Activated naive CD8-positive, alpha-beta T cell treated with anti-CD3 and anti-CD28 coated beads for 36 hours (primary cell): ENCODE results near the gene MAMSTR. TPM values are rescaled to one million over a fixed set of nuclear protein-coding genes. Genes with fewer than 3 reads are reported as not detected.

Experiments
- DNase-seq: peaks from one replicate; pipeline ENCODE4 v3.0.0; 2021
- H3K27ac Mint-ChIP-seq: one replicate; pipeline ENCODE4 v1.8.0; 2022; ENCODE audit warnings: mild to moderate bottlenecking, moderate library complexity, mixed read lengths
- H3K27me3 Mint-ChIP-seq: one replicate; pipeline ENCODE4 v1.8.0; 2022; ENCODE audit warnings: mild to moderate bottlenecking, mixed read lengths
- H3K36me3 Mint-ChIP-seq: one replicate; pipeline ENCODE4 v1.8.0; 2021; ENCODE audit warnings: mild to moderate bottlenecking, mixed read lengths
- H3K4me1 Mint-ChIP-seq: one replicate; pipeline ENCODE4 v1.8.0; 2021; ENCODE audit warnings: mixed read lengths
- H3K4me3 Mint-ChIP-seq: one replicate; pipeline ENCODE4 v1.8.0; 2022; ENCODE audit warnings: mild to moderate bottlenecking, moderate library complexity, mixed read lengths
- H3K9me3 Mint-ChIP-seq: one replicate; pipeline ENCODE4 v1.8.0; 2022; ENCODE audit warnings: mixed read lengths
- total RNA-seq, 2 experiments: library from RNA; stranded (reverse); gene quantifications; one replicate each; pipeline ENCODE4 v1.2.3, GENCODE V29; 2021

MAMSTR gene
- total RNA-seq, 2 experiments from 2014 or later = 0.41 to 0.46 TPM

- no peak overlapping the region for H3K4me3 Mint-ChIP-seq
- peaks cover 21% of the 10 kb centered on the region for H3K4me1 Mint-ChIP-seq
- no peaks in the 10 kb centered on the region for H3K27me3 Mint-ChIP-seq
- H3K27ac Mint-ChIP-seq = no peak overlapping the region
- peaks cover 2% of the 10 kb centered on the region for H3K9me3 Mint-ChIP-seq
- H3K36me3 Mint-ChIP-seq = peaks cover 7% of the 10 kb centered on the region
- no peak for DNase-seq
Observed at GRCh38 chr19:48716562-48717291, 2.8 kb downstream of the MAMSTR start.

- no peak overlapping the region for H3K4me3 Mint-ChIP-seq
- peaks cover 16% of the 10 kb centered on the region for H3K4me1 Mint-ChIP-seq
- no peaks in the 10 kb centered on the region for H3K27me3 Mint-ChIP-seq
- peaks cover 6% of the 10 kb centered on the region for H3K9me3 Mint-ChIP-seq
- peaks cover 11% of the 10 kb centered on the region for H3K36me3 Mint-ChIP-seq
- DNase-seq = no peak
- H3K27ac Mint-ChIP-seq = no peak overlapping the region
Observed at GRCh38 chr19:48715681-48716171, 3.8 kb downstream of the MAMSTR start.

GRCh38 chr19:48714759-48715675 lies 4.5 kb downstream of the MAMSTR start:
- Mint-ChIP-seq H3K36me3 (peaks cover 11% of the 10 kb centered on the region), H3K27me3 (no peaks in the 10 kb centered on the region), H3K4me1 (peaks cover 13% of the 10 kb centered on the region)

GRCh38 chr19:48713864-48714755 lies 5.4 kb downstream of the MAMSTR start:
- Mint-ChIP-seq H3K27ac (peak overlapping the region; percentile 87), H3K27me3 (no peaks in the 10 kb centered on the region), H3K36me3 (peaks cover 11% of the 10 kb centered on the region), H3K9me3 (peaks cover 6% of the 10 kb centered on the region), H3K4me1 (peaks cover 13% of the 10 kb centered on the region), H3K4me3 (peak overlapping the region; percentile 86)
- DNase-seq = peak; percentile 99

More at GRCh38 chr19:48714759-48715675, 4.5 kb downstream of the MAMSTR start:
- Mint-ChIP-seq H3K9me3 (peaks cover 6% of the 10 kb centered on the region), H3K27ac (peak overlapping the region; percentile 87), H3K4me3 (peak overlapping the region; percentile 86)
- DNase-seq = no peak

GRCh38 chr19:48713041-48713863 lies 6.3 kb downstream of the MAMSTR start:
- no peak overlapping the region for H3K27ac Mint-ChIP-seq
- peak overlapping the region; percentile 86 for H3K4me3 Mint-ChIP-seq
- no peaks in the 10 kb centered on the region for H3K27me3 Mint-ChIP-seq
- H3K9me3 Mint-ChIP-seq = peaks cover 6% of the 10 kb centered on the region
- no peak for DNase-seq
- H3K4me1 Mint-ChIP-seq = peaks cover 13% of the 10 kb centered on the region
- H3K36me3 Mint-ChIP-seq = peaks cover 11% of the 10 kb centered on the region

- Mint-ChIP-seq H3K27me3 (no peaks in the 10 kb centered on the region), H3K4me1 (peaks cover 13% of the 10 kb centered on the region), H3K4me3 (no peak overlapping the region), H3K36me3 (peaks cover 14% of the 10 kb centered on the region), H3K9me3 (peaks cover 6% of the 10 kb centered on the region), H3K27ac (no peak overlapping the region)
- DNase-seq = no peak
Observed at GRCh38 chr19:48711106-48711662, 8.3 kb downstream of the MAMSTR start.

GRCh38 chr19:48708471-48708870 lies 11.1 kb downstream of the MAMSTR start:
- H3K27ac Mint-ChIP-seq = no peak overlapping the region
- H3K9me3 Mint-ChIP-seq = peaks cover 6% of the 10 kb centered on the region

GRCh38 chr19:48705431-48705830 lies 14.1 kb downstream of the MAMSTR start:
- no peak overlapping the region for H3K4me3 Mint-ChIP-seq
- H3K4me1 Mint-ChIP-seq = no peaks in the 10 kb centered on the region
- no peaks in the 10 kb centered on the region for H3K27me3 Mint-ChIP-seq
- peaks cover 3% of the 10 kb centered on the region for H3K36me3 Mint-ChIP-seq
- H3K27ac Mint-ChIP-seq = no peak overlapping the region
- DNase-seq = no peak
- no peaks in the 10 kb centered on the region for H3K9me3 Mint-ChIP-seq

More at GRCh38 chr19:48708471-48708870, 11.1 kb downstream of the MAMSTR start:
- no peak for DNase-seq
- Mint-ChIP-seq H3K4me1 (peaks cover 6% of the 10 kb centered on the region), H3K27me3 (no peaks in the 10 kb centered on the region), H3K4me3 (no peak overlapping the region), H3K36me3 (peaks cover 14% of the 10 kb centered on the region)

- no peak overlapping the region for H3K27ac Mint-ChIP-seq
- peaks cover 3% of the 10 kb centered on the region for H3K36me3 Mint-ChIP-seq
- no peak for DNase-seq
- H3K27me3 Mint-ChIP-seq = peaks cover 6% of the 10 kb centered on the region
- no peak overlapping the region for H3K4me3 Mint-ChIP-seq
- no peaks in the 10 kb centered on the region for H3K9me3 Mint-ChIP-seq
- no peaks in the 10 kb centered on the region for H3K4me1 Mint-ChIP-seq
Observed at GRCh38 chr19:48703316-48703715, 16.2 kb downstream of the MAMSTR start.

- peaks cover 9% of the 10 kb centered on the region for H3K27me3 Mint-ChIP-seq
- no peak overlapping the region for H3K4me3 Mint-ChIP-seq
Observed at GRCh38 chr19:48702701-48703100, 16.8 kb downstream of the MAMSTR start.

GRCh38 chr19:48698046-48698445 lies 21.5 kb downstream of the MAMSTR start:
- Mint-ChIP-seq H3K27ac (no peak overlapping the region), H3K36me3 (no peaks in the 10 kb centered on the region), H3K4me3 (no peak overlapping the region), H3K27me3 (peaks cover 27% of the 10 kb centered on the region), H3K4me1 (peaks cover 7% of the 10 kb centered on the region), H3K9me3 (no peaks in the 10 kb centered on the region)
- no peak for DNase-seq

More at GRCh38 chr19:48702701-48703100, 16.8 kb downstream of the MAMSTR start:
- Mint-ChIP-seq H3K27ac (no peak overlapping the region), H3K9me3 (no peaks in the 10 kb centered on the region), H3K36me3 (peaks cover 3% of the 10 kb centered on the region), H3K4me1 (no peaks in the 10 kb centered on the region)
- no peak for DNase-seq

GRCh38 chr19:48696353-48697010 lies 23.0 kb downstream of the MAMSTR start:
- peak overlapping the region; percentile 52 for H3K4me3 Mint-ChIP-seq
- no peaks in the 10 kb centered on the region for H3K36me3 Mint-ChIP-seq
- H3K27ac Mint-ChIP-seq = no peak overlapping the region
- peaks cover 7% of the 10 kb centered on the region for H3K4me1 Mint-ChIP-seq
- peaks cover 27% of the 10 kb centered on the region for H3K27me3 Mint-ChIP-seq
- no peaks in the 10 kb centered on the region for H3K9me3 Mint-ChIP-seq
- no peak for DNase-seq

GRCh38 chr19:48695743-48696352 lies 23.7 kb downstream of the MAMSTR start, which contains the start of gene FUT2:
Gene FUT2, plus strand, starts transcription at chr19:48695971. Its CDS starts 6,986 bp downstream, at chr19:48702957.
- H3K36me3 Mint-ChIP-seq = no peaks in the 10 kb centered on the region
- peak within 1 kb of the TSS; percentile 52 for H3K4me3 Mint-ChIP-seq
- H3K27ac Mint-ChIP-seq = no peak within 1 kb of the TSS
- no peaks in the 10 kb centered on the region for H3K9me3 Mint-ChIP-seq
- no peak for DNase-seq
- peaks cover 7% of the 10 kb centered on the region for H3K4me1 Mint-ChIP-seq
- H3K27me3 Mint-ChIP-seq = peaks cover 27% of the 10 kb centered on the region
